Bone marrow (tissue), 2 donors: Measurements from ENCODE around the gene CPM.

Source experiments
- DNase-seq, 2 donors: peaks; one replicate each; lab custom pipeline; 2025; lab: John Stamatoyannopoulos, UW

Gene CPM

GRCh38 chr12:68904351-68904962 is 28.5 kb downstream of the CPM start:
- no peak for DNase-seq

DNA sequence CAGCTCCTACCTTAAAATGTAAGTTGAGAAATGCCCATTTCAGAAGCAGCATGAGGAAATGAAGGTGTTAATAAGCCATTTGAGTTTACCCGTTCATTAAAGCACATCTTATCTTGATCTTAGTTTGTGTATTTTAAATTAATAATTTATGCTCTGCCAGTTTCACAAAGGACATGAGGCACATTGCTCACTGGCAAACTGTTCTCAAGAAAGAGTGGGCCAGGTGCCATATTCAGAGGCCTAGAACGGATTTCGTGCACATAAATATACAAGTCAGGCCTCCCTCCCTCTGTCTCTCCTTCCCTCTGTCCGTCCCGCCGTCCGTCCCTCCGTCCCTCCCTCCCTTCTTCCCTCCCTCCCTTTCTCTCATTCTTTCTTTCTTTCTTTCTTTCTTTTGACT is 29.5 kb downstream of the CPM start:
- no peak for DNase-seq

DNA sequence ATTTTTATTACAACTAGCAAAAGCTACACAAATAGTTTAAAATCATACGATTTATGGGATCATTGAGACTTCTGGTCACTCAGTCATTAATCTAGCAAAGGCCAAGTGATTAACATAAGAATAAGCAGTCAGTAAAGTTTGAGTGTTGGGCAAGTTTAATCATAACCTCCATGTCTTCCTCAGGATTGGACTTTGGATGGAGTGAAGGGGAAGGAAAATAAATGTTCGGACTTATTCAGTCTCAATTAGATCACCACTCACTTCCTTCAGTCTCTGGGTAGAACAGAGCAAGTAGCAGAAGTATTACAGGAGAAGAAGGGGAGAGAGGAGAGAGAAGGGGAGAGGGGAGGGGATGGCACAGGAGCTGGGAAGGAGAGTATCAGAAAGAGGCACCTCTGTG is 31.4 kb downstream of the CPM start:
- no peak for DNase-seq

- DNase-seq = no peak
Observed at GRCh38 chr12:68901145-68901544, 31.8 kb downstream of the CPM start.

DNA sequence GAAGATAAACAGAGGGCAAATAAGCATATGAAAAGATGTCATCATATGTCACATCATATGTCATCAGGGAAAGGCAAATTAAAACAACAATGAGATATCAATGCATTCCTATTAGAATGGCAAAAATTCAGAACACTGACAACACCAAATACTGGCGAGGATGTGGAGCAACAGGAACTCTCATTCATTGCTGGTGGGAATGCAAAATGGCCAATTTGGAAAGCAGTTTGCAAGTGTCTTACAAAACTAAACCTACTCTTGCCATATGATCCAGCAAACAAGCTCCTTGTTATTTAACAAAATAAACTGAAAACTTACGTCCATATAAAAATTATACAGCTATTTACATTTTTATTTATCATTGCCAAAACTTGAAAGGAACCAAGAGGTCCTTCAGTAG is 32.7 kb downstream of the CPM start:
- no peak for DNase-seq

DNA sequence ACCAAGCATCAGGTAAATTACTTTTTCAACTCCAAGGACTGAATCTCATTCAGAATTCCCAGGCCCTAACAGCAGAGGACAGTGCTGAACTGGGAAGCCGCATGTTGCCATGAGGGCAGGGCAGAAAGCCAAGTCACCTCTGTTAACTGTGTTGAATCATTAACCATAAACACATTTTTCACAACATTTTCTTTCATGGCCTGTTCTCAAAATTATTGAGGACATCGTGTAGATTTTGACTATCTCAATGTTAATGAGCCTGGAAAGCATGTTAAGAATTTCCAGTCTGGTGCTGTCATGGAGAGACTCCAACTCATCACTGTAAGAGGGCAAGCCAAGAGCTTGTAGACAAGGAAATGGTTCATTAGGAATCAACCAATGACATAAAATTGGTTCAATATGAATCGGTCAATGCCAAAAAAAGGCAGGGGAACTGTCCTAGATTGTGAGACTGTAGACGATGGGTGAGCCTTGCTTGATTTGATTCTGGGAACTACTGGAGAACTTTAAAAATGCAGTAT is 33.7 kb downstream of the CPM start:
- no peak for DNase-seq

- no peak for DNase-seq
Observed at GRCh38 chr12:68896881-68897540, 36.0 kb downstream of the CPM start.

DNA sequence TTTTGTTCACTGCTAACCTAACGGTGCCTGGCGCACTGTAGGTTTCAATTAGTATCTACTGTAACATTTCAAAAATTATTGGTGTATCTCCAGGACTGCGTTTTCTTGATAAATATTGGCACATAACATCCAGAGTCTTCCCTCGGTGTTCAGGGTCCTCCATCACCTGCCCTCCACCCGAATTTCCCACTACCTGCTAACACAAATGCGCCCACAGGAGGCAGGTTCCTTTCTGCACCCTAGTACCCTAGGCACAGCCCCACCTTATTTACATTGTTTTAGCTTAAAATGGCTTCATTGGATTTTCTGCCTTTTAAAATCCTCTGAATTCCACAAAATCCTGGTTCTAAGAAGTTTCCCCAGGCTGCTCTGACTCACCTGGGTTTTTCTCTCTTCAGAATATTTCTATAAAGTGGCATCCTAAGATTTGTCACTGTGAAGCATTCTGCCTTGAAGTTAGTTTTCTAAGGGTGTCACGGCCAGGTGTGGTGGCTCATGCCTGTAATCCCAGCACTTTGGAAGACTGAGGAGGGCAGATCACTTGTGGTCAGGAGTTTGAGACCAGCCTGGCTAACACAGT is 38.6 kb downstream of the CPM start:
- DNase-seq = no peak

DNA sequence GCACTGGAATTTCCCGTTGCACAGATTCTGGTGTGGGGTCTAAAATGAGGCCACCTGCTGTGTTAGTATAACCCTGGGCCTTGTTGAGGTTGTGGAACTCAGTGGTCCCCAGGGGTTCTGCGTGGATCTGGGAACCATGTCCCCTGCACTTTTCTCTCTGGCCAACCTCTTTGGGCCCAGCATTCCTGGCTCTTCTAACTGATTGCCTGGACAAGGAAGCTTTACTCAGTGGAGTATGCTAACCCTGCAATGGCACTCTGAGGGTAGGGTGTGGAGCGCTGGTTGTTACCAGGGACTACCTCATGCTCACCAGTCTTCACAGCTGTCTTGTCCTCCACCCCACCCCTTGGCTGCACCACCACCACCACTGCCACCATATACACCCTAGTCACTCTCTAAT is 39.2 kb downstream of the CPM start:
- DNase-seq = no peak

DNA sequence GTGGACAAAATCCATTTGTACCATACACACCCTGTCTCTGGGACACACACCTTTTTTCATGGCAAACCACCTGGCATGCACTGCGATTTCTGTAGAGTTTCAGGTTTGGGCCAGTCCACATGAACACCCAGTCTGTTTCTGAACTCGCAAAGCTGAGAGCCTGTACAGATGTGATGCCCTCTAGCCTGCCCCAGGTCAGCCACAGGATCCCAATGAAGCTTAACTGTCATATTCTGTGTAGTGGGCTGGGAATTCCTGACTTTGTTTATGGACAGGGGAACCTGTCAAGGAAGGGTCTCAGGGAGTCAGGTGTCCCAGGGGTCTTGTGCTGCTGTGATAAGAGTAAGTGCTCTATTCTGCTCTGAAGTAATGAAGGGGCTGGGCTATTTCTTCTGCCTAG is 39.8 kb downstream of the CPM start:
- no peak for DNase-seq

DNA sequence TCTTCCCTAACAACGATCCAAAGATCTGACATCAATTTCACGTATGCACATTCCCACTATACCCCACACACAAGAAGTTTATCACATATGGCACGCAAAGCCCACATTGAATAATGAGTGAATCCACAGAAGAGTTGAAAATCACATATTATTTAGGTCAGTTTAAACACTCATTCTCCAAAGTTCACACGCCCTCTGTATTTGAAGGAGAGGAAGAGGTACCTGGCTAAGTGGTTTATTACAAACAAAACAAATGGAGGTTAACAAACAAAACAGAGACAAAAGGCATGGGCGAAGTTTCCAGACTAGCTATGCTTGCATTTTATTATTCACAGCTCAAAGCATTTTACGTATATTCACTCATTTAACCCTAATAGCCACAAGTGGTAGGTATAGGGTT is 41.8 kb downstream of the CPM start:
- no peak for DNase-seq

DNA sequence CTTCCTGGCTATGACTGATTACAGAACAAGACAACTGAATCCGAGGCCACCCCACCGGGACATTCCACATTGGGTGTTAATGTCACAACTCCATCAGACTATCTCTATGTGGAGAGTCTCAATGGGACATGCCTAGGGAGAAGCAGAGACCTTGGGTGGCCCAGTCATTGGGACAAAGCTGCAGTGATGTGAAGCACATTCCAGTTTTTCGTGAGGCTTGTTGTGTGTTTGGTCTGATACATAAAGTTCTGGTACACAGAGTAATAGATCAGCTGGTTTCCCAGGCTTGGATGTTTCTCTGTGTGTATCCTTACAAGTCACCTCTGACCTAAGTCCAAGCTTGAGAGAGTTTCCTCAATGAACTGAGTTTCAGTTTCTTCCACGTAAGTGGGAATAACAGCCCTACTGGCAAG is 42.3 kb downstream of the CPM start:
- DNase-seq = no peak

DNA sequence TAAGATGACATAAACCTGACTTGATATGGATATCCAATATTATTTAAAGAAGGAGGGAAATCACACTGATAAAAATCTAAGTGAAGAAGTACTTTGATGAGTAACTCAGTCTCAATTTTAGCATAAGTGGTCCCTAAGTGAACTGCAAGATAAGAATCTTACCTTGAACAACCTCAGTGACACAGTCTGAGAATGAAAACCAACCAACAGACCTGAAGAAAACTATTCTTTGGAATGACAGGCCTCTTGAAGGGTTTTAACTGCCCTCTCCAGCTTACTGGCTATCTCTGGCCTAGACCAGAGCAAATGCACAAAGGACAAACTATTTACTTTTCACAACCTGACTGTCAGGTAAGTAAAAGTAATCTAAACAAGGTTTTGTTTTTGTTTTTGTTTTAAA is 44.7 kb downstream of the CPM start:
- DNase-seq = no peak

GRCh38 chr12:68887641-68888040 is 45.3 kb downstream of the CPM start:
- DNase-seq = no peak

- no peak for DNase-seq
Observed at GRCh38 chr12:68886636-68887572, 46.1 kb downstream of the CPM start.

DNA sequence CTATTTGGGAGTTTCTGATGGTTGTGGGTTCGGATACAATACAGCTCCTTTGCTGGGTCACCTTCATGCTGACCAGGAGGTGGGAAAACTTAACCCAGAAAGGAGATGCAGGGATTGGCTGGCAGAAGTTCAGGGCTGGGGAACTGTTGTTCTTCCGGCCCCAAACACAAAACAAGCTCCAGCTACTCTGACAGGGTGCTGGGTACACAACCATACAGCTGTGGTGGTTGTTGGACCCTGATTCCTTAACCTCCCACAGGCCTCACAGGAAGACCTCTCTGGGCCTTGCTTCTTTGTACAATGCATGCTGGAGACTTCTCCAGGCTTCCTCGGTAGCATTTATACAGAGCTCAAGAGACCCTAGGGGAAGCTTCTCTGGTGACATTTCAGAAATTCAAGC is 47.6 kb downstream of the CPM start:
- DNase-seq = no peak

GRCh38 chr12:68884251-68884650 is 48.7 kb downstream of the CPM start:
- DNase-seq = no peak

DNA sequence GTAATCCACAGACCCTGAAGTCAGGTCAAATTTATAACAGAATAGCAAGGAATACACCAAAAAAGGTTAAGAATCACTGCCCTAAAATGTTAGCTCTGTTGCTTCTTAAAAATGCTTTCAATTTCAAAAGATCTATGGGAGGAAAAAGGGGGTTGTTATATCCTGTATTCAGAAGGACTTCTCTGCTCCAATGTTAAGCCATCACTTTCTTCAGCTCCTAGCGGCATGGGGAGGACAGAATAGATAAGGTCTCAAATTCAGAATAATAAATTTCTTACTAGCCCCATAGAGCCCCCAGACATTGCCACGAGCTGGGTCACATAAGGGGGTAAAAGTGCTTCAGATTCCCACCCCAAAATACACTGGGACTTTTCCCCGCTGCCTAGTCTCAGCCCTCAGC is 49.8 kb downstream of the CPM start:
- DNase-seq = no peak

- no peak for DNase-seq
Observed at GRCh38 chr12:68882251-68882964, 50.6 kb downstream of the CPM start.

DNA sequence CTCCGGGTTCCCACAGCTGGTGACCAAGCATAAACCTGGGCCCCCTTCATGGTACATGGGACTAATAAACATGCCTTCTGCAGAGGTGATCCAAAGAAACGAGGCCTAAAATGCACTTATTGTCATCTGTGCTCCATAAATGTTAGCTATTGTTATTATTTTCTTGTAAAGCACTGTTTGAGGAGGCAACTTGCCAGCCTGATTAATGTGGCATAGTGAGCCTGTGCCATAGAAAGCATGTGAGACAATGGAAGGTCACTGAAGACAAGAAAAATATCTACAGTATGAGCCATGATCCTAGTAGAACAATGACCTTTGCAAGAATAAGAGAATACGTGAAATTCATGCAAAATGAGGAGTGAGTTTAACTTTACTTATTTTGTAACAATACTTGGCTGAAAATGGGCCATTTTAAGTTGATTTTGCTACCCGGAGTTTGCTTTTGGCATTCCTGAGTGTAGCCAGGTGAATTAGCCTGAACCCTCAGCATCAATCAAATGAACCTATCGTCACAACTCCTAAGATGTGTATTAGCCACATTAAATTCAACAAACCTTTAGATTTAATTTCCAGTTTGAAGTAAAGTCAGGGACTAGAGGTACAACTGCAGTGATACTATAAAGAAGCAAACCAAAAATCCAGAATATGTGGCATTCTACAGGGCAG is 52.2 kb downstream of the CPM start:
- no peak for DNase-seq

DNA sequence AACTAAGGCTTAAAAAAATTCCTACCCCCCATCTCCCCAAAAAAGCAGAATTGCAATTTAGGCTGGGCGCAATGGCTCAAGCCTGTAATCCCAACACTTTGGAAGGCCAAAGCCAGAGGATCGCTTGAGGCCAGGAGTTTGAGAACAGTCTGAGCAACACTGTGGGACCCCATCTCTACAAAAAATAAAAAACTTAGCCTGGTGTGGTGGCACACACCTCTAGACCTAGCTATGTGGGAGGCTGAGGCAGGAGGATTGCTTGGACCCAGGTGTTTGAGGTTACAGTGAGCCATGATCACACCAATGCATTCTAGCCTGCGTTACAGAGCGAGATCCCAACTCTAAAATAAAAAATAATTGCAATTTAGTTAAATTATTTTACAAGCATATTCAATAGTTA is 54.1 kb downstream of the CPM start:
- no peak for DNase-seq
